SK-N-SH treated with all-trans-retinoic acid at 6 μM for 48 hours (cell line): Measurements from ENCODE around the gene DHRS7B.
A peak's percentile ranks its signal among the peaks of the same experiment; 100 is the strongest.

Experiments used
- ATAC-seq: fragments of 200-7000 bp; cut with Tn5 transposase; 3 replicates; pipeline ENCODE4 v1.9.1; 2020; ENCODE audit warnings: mild to moderate bottlenecking, moderate library complexity
- ARNTL ChIP-seq: fragments of 450-650 bp; formaldehyde crosslinking; IDR thresholded peaks from 2 replicates; pipeline ENCODE4 v1.5.0; 2020; ENCODE audit warnings: low read depth, mild to moderate bottlenecking, moderate library complexity, borderline replicate concordance
- BACH2 ChIP-seq: fragments of 250-450 bp; sonication (Bioruptor Pico); IDR thresholded peaks from 2 replicates; pipeline ENCODE4 v1.9.0; 2021; ENCODE audit warnings: mild to moderate bottlenecking, borderline replicate concordance
- CREB5 ChIP-seq: fragments of 250-450 bp; sonication (Bioruptor Pico); IDR thresholded peaks from 2 replicates; pipeline ENCODE4 v1.5.1; 2020; ENCODE audit warnings: low read depth, mild to moderate bottlenecking, moderate library complexity
- CSDC2 ChIP-seq: fragments of 250-450 bp; sonication (Bioruptor Pico); IDR thresholded peaks from 2 replicates; pipeline ENCODE4 v1.5.0; 2020; ENCODE audit warnings: mild to moderate bottlenecking, moderate library complexity
- CSRNP3 ChIP-seq: fragments of 250-450 bp; sonication (Bioruptor Pico); IDR thresholded peaks from 2 replicates; pipeline ENCODE4 v1.5.1; 2021; ENCODE audit warnings: mild to moderate bottlenecking, moderate library complexity
- ESRRG ChIP-seq: fragments of 250-450 bp; sonication (Bioruptor Pico); IDR thresholded peaks from 2 replicates; pipeline ENCODE4 v1.6.1; 2021; ENCODE audit warnings: mild to moderate bottlenecking
- ISL1 ChIP-seq: fragments of 250-450 bp; sonication (Bioruptor Pico); IDR thresholded peaks from 2 replicates; pipeline ENCODE4 v2.1.2; 2022; ENCODE audit warnings: mild to moderate bottlenecking, moderate library complexity
- OSR1 ChIP-seq: fragments of 250-450 bp; sonication (Bioruptor Pico); IDR thresholded peaks from 2 replicates; pipeline ENCODE4 v1.8.0; 2022; ENCODE audit warnings: moderate library complexity, mild to moderate bottlenecking, inconsistent platforms
- PATZ1 ChIP-seq: fragments of 250-450 bp; sonication (Bioruptor Pico); IDR thresholded peaks from 2 replicates; pipeline ENCODE4 v1.8.0; 2020; ENCODE audit warnings: mild to moderate bottlenecking, moderate library complexity, borderline replicate concordance
- POU6F1 ChIP-seq: fragments of 250-450 bp; sonication (Bioruptor Pico); IDR thresholded peaks from 2 replicates; pipeline ENCODE4 v1.8.0; 2021; ENCODE audit warnings: low read depth, mild to moderate bottlenecking, moderate library complexity, borderline replicate concordance
- RARB ChIP-seq: fragments of 250-450 bp; sonication (Bioruptor Pico); IDR thresholded peaks from 2 replicates; pipeline ENCODE4 v1.8.0; 2021; ENCODE audit warnings: mild to moderate bottlenecking, moderate library complexity
- SNAI2 ChIP-seq: fragments of 250-450 bp; sonication (Bioruptor Pico); IDR thresholded peaks from 2 replicates; pipeline ENCODE4 v1.5.0; 2020; ENCODE audit warnings: mild to moderate bottlenecking, moderate library complexity
- TCF4 ChIP-seq: fragments of 250-450 bp; sonication (Bioruptor Pico); IDR thresholded peaks from 2 replicates; pipeline ENCODE4 v1.8.0; 2021; ENCODE audit warnings: mild to moderate bottlenecking, moderate library complexity, borderline replicate concordance
- TSHZ2 ChIP-seq: fragments of 250-450 bp; sonication (Bioruptor Pico); IDR thresholded peaks from 2 replicates; pipeline ENCODE4 v1.5.0; 2020; ENCODE audit warnings: mild to moderate bottlenecking, moderate library complexity
- ZC3H10 ChIP-seq: fragments of 250-450 bp; sonication (Bioruptor Pico); IDR thresholded peaks from 2 replicates; pipeline ENCODE4 v1.5.1; 2021; ENCODE audit warnings: mild to moderate bottlenecking, moderate library complexity
- ZFP3 ChIP-seq: fragments of 250-450 bp; sonication (Bioruptor Pico); IDR thresholded peaks from 2 replicates; pipeline ENCODE4 v1.5.0; 2020; ENCODE audit warnings: mild to moderate bottlenecking, moderate library complexity
- ZNF565 ChIP-seq: fragments of 450-650 bp; formaldehyde crosslinking; conservative IDR thresholded peaks from 2 replicates; pipeline ENCODE4 v1.5.0; 2020; ENCODE audit warnings: low read depth, mild to moderate bottlenecking, moderate library complexity
- ZNF70 ChIP-seq: fragments of 450-650 bp; formaldehyde crosslinking; IDR thresholded peaks from 2 replicates; pipeline ENCODE4 v1.5.0; 2020; ENCODE audit warnings: mild to moderate bottlenecking, moderate library complexity
- ZNF8 ChIP-seq: fragments of 450-650 bp; formaldehyde crosslinking; IDR thresholded peaks from 2 replicates; pipeline ENCODE4 v1.5.0; 2020; ENCODE audit warnings: mild to moderate bottlenecking, moderate library complexity

The DHRS7B gene

DNA sequence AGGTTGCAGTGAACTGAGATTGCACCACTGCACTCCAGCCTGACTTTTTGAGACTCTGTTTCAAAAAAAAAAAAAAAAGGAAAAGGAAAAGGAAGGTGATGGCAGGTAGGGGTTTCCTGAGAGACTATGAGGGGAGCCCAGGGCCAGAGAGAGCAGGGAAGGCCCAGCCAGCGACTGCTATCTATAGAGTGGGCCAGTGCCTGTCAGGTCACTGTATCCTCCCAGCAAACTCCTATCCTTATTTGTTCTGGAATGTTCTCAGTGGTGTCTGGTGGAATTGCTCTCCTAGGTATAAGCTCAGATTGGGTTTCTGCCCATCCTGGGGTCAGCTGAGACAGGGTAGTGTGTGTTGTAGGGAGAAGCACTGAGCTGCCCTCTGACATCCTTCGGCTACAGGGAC lies 102.1 kb downstream of the DHRS7B start:
- TF ChIP-seq OSR1 (no peak), TSHZ2 (no peak), PATZ1 (CRISPR knock-in tag) (no peak), BACH2 (no peak), ZNF70 (CRISPR knock-in tag) (no peak)
- TF ChIP-seq, all 23 proteins: peak for 0
- peak; percentile 23; the same call in 1 of the 3 replicates for ATAC-seq

- no peak for ATAC-seq
Observed at GRCh38 chr17:21231533-21231932, 104.8 kb downstream of the DHRS7B start.

GRCh38 chr17:21232033-21232749 lies 105.4 kb downstream of the DHRS7B start:
- TF ChIP-seq ARNTL (CRISPR knock-in tag) (no peak), CSRNP3 (CRISPR knock-in tag) (no peak), ESRRG (CRISPR knock-in tag) (no peak), ZFP3 (CRISPR knock-in tag) (no peak), CREB5 (CRISPR knock-in tag) (no peak), TSHZ2 (no peak), ISL1 (CRISPR knock-in tag) (no peak), ZNF70 (CRISPR knock-in tag) (no peak), TCF4 (CRISPR knock-in tag) (no peak), RARB (CRISPR knock-in tag) (no peak), OSR1 (no peak), ZNF565 (no peak), SNAI2 (CRISPR knock-in tag) (no peak), POU6F1 (CRISPR knock-in tag) (no peak)
- no peak for ATAC-seq

More at GRCh38 chr17:21231533-21231932, 104.8 kb downstream of the DHRS7B start:
- TF ChIP-seq RARB (CRISPR knock-in tag) (no peak), CSDC2 (CRISPR knock-in tag) (no peak), BACH2 (no peak), CSRNP3 (CRISPR knock-in tag) (no peak), ZC3H10 (CRISPR knock-in tag) (no peak), ZNF8 (CRISPR knock-in tag) (no peak)
